GM21619 (cell line): ENCODE data around the gene SMG6.
"Not testable (repeated sequence)": the region's sequence is repeated elsewhere in the genome, so short reads cannot be mapped to it uniquely, and the experiment has no call there.

ENCODE experiments used
- ATAC-seq: cut with Tn5 transposase; IDR thresholded peaks from one replicate; pipeline ENCODE4 v1.9.1; 2021; ENCODE audit not compliant: unreplicated experiment

Gene SMG6

GRCh38 chr17:2309338-2310154 is 6.0 kb upstream of the SMG6 start:
- ATAC-seq: no peak

- no peak for ATAC-seq
Measured at GRCh38 chr17:2304931-2305330, 1.3 kb upstream of the SMG6 start.

- ATAC-seq: no peak
Measured at GRCh38 chr17:2302778-2303203, 794 bp downstream of the SMG6 start.

GRCh38 chr17:2299756-2300155 is 3.8 kb downstream of the SMG6 start:
- no peak for ATAC-seq

GRCh38 chr17:2299136-2299535 is 4.4 kb downstream of the SMG6 start:
- no peak for ATAC-seq

GRCh38 chr17:2297023-2297422 is 6.6 kb downstream of the SMG6 start:
- ATAC-seq: no peak

GRCh38 chr17:2295575-2295974 is 8.0 kb downstream of the SMG6 start:
- no peak for ATAC-seq

GRCh38 chr17:2292100-2292499 is 11.5 kb downstream of the SMG6 start:
- no peak for ATAC-seq

GRCh38 chr17:2289878-2290478 is 13.6 kb downstream of the SMG6 start:
- no peak for ATAC-seq

- ATAC-seq: no peak
Measured at GRCh38 chr17:2283302-2283701, 20.3 kb downstream of the SMG6 start.

GRCh38 chr17:2282297-2282873 is 21.2 kb downstream of the SMG6 start:
- no peak for ATAC-seq

- ATAC-seq: no peak
Measured at GRCh38 chr17:2279707-2280106, 23.9 kb downstream of the SMG6 start.

GRCh38 chr17:2277429-2278170 is 26.0 kb downstream of the SMG6 start:
- no peak for ATAC-seq

- no peak for ATAC-seq
Measured at GRCh38 chr17:2275722-2276121, 27.9 kb downstream of the SMG6 start.

- ATAC-seq: no peak
Measured at GRCh38 chr17:2274414-2274813, 29.2 kb downstream of the SMG6 start.

GRCh38 chr17:2271985-2272702 is 31.4 kb downstream of the SMG6 start:
- no peak for ATAC-seq

GRCh38 chr17:2267354-2267753 is 36.2 kb downstream of the SMG6 start:
- no peak for ATAC-seq

GRCh38 chr17:2266865-2267228 is 36.7 kb downstream of the SMG6 start:
- ATAC-seq: peak; percentile 6

GRCh38 chr17:2266045-2266864 is 37.3 kb downstream of the SMG6 start:
- ATAC-seq: peak; percentile 59

- ATAC-seq: not testable (repeated sequence)
Measured at GRCh38 chr17:2265166-2265565, 38.4 kb downstream of the SMG6 start.
